HepG2 (cell line): ENCODE results near the gene WDFY1. TPM values are rescaled to one million over a fixed set of nuclear protein-coding genes. Genes with fewer than 3 reads are reported as not detected.

Source experiments
- EEA1 ChIP-seq: sonication (generic); formaldehyde crosslinking; IDR thresholded peaks from 2 replicates; pipeline ENCODE4 v1.5.1; 2020; ENCODE audit warnings: mild to moderate bottlenecking, missing genetic modification reagents, borderline replicate concordance
- FOXA3 ChIP-seq: IDR thresholded peaks from 2 replicates; pipeline ENCODE4 v1.6.1; 2016; ENCODE audit warnings: missing genetic modification reagents, missing compliant biosample characterization
- FOXK1 ChIP-seq: sonication (generic); formaldehyde crosslinking; IDR thresholded peaks from 2 replicates; pipeline ENCODE4 v1.4.0; 2020; ENCODE audit warnings: low read depth, missing genetic modification reagents, borderline replicate concordance
- HNRNPH1 ChIP-seq: fragments of 200-400 bp; formaldehyde crosslinking; optimal IDR thresholded peaks from 2 replicates; pipeline ENCODE3; 2017; ENCODE audit warnings: mild to moderate bottlenecking, low read depth, low read length
- KLF6 ChIP-seq: IDR thresholded peaks from 2 replicates; pipeline ENCODE4 v1.8.0; 2016; ENCODE audit warnings: missing biosample characterization, missing genetic modification reagents
- MTF1 ChIP-seq: sonication (generic); formaldehyde crosslinking; IDR thresholded peaks from 2 replicates; pipeline ENCODE4 v1.5.0; 2020; ENCODE audit warnings: missing genetic modification reagents
- NKX3-1 ChIP-seq: sonication (generic); formaldehyde crosslinking; IDR thresholded peaks from 2 replicates; pipeline ENCODE4 v1.5.0; 2020; ENCODE audit warnings: missing genetic modification reagents
- PCBP2 ChIP-seq: fragments of 200-400 bp; formaldehyde crosslinking; optimal IDR thresholded peaks from 2 replicates; pipeline ENCODE3; 2018; ENCODE audit warnings: low read length, low read depth; ENCODE audit not compliant: poor library complexity, severe bottlenecking
- SIN3B ChIP-seq: fragments of 150-350 bp; IDR thresholded peaks from 2 replicates; pipeline ENCODE4 v1.6.1; 2014; ENCODE audit warnings: low read length
- TP53 ChIP-seq: sonication (generic); formaldehyde crosslinking; conservative IDR thresholded peaks from 2 replicates; pipeline ENCODE4 v1.4.0; 2020; ENCODE audit warnings: missing genetic modification reagents
- ZBTB42 ChIP-seq: sonication (generic); formaldehyde crosslinking; IDR thresholded peaks from 2 replicates; pipeline ENCODE4 v1.5.0; 2020; ENCODE audit warnings: mild to moderate bottlenecking, missing genetic modification reagents
- ZFAT ChIP-seq: sonication (generic); formaldehyde crosslinking; conservative IDR thresholded peaks from 2 replicates; pipeline ENCODE4 v1.8.1; 2023; ENCODE audit warnings: missing genetic modification reagents, inconsistent platforms
- ZNF354B ChIP-seq: sonication (generic); formaldehyde crosslinking; IDR thresholded peaks from 2 replicates; pipeline ENCODE4 v1.8.0; 2022; ENCODE audit warnings: mild to moderate bottlenecking, missing genetic modification reagents
- ZNF570 ChIP-seq: sonication (generic); formaldehyde crosslinking; IDR thresholded peaks from 2 replicates; pipeline ENCODE4 v1.4.0; 2020; ENCODE audit warnings: mild to moderate bottlenecking, missing genetic modification reagents, borderline replicate concordance
- ZNF678 ChIP-seq: sonication (generic); formaldehyde crosslinking; IDR thresholded peaks from 2 replicates; pipeline ENCODE4 v1.4.0; 2020; ENCODE audit warnings: mild to moderate bottlenecking, missing genetic modification reagents
- ZNF75D ChIP-seq: sonication (generic); formaldehyde crosslinking; IDR thresholded peaks from 2 replicates; pipeline ENCODE4 v1.8.1; 2023; ENCODE audit warnings: missing genetic modification reagents, mild to moderate bottlenecking, borderline replicate concordance
- ZNF883 ChIP-seq: sonication (generic); formaldehyde crosslinking; IDR thresholded peaks from 2 replicates; pipeline ENCODE4 v1.5.1; 2020; ENCODE audit warnings: mild to moderate bottlenecking, missing genetic modification reagents; ENCODE audit errors: not compliant biosample characterization
- polyA plus RNA-seq, 8 experiments: library from polyadenylated mRNA; depleted of rRNA in 3 of 8; stranded (reverse) in 7 of 8; unstranded in 1 of 8; fragments of >200 nt; fragmentation: Illumina TruSeq in 4 of 8; extraction: Trizol in 4 of 8; gene quantifications; 2 replicates each; pipeline versions ENCODE4 v1.2.1 to v1.2.3, GENCODE V29; 2011 to 2016; ENCODE audit warnings: low read depth in 4 of 8, missing spikeins in 1 of 8, mixed read lengths in 1 of 8; ENCODE audit not compliant: insufficient read depth in 1 of 8
- total RNA-seq, 5 experiments: library from RNA; depleted of rRNA; stranded (reverse); fragments of >200 nt; fragmentation: Illumina TruSeq; extraction: Trizol; gene quantifications; 2 replicates each; pipeline ENCODE4 v1.2.3, GENCODE V29; 2016; ENCODE audit warnings: low read depth in 1 of 5
- TF ChIP-seq, protein P1 (sequence below): IDR thresholded peaks from 2 replicates; pipeline ENCODE4 v1.6.1; 2012; ENCODE audit warnings: inconsistent platforms
- TF ChIP-seq, protein P2 (sequence below): IDR thresholded peaks from 2 replicates; pipeline ENCODE4 v1.6.1; 2012; ENCODE audit warnings: low read depth, low read length, improper control_type of control experiment
- TF ChIP-seq, protein P3 (sequence below): sonication (generic); formaldehyde crosslinking; IDR thresholded peaks from 2 replicates; pipeline ENCODE4 v1.8.1; 2023; ENCODE audit warnings: mild to moderate bottlenecking, missing genetic modification reagents
- TF ChIP-seq, protein P4 (sequence below): sonication (generic); formaldehyde crosslinking; IDR thresholded peaks from 2 replicates; pipeline ENCODE4 v1.4.0; 2020; ENCODE audit warnings: missing genetic modification reagents, borderline replicate concordance
- TF ChIP-seq, protein P5 (sequence below): sonication (generic); formaldehyde crosslinking; IDR thresholded peaks from 2 replicates; pipeline ENCODE4 v1.5.0; 2020; ENCODE audit warnings: mild to moderate bottlenecking, missing genetic modification reagents
- TF ChIP-seq, protein P6 (sequence below): IDR thresholded peaks from 2 replicates; pipeline ENCODE4 v1.6.1; 2016; ENCODE audit warnings: low read depth, borderline replicate concordance

The WDFY1 gene
- total and polyA plus RNA-seq, 2 of the 13 experiments (the other 11 are each of a cell fraction or from before 2014, with no cell fraction given) = 77.0 to 78.4 TPM

DNA sequence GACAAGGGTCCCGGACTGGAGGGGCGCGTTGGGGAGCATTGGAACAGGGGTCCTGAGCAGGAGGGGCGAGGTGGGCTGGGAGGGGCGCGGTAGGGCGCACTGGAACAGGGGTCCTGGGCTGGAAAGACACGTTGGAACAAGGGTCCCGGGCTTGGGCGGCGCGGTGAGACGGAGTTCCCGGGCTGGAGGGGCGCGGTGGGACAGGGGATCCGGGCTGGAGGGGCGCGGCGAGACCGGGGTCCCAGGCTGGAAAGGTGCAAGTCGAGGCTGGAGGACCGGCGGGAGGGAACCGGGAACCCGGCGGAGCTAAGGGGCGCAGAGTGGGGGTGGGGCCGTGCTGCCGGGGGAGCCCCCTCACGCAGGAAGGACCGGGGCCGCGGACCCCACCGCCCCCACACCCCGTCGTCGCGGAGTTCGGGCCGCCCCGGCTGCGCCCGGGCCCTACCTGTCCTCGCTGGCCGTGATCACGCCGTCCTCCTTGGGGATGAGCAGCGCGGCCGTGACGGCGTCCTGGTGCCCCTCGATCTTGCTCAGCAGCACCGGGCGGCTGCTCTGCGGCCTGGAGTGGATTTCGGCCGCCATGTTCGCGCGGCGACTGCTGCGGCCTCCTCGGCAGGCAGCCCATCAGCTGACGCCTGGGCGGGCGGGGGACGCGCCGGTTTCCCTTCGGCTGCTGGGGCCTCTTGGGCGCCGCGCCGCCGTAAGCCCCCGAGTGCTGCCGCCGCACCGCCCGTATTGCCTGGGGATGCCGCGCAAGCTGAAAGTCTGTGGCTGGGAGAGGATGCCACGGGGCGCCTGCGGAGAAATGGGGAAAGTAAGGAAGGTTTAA is at the start of gene WDFY1 (continued):
- TF ChIP-seq, protein P1, sequence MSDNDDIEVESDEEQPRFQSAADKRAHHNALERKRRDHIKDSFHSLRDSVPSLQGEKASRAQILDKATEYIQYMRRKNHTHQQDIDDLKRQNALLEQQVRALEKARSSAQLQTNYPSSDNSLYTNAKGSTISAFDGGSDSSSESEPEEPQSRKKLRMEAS = peak; percentile 80
- peak; percentile 82; the same call in 1 of the 2 replicates for TF ChIP-seq ZBTB42 (CRISPR knock-in tag)
- TF ChIP-seq ZNF678 (CRISPR knock-in tag) = no peak; the same call in 1 of the 2 replicates
- TF ChIP-seq ZNF75D (CRISPR knock-in tag) = no peak
- TF ChIP-seq, protein P2, sequence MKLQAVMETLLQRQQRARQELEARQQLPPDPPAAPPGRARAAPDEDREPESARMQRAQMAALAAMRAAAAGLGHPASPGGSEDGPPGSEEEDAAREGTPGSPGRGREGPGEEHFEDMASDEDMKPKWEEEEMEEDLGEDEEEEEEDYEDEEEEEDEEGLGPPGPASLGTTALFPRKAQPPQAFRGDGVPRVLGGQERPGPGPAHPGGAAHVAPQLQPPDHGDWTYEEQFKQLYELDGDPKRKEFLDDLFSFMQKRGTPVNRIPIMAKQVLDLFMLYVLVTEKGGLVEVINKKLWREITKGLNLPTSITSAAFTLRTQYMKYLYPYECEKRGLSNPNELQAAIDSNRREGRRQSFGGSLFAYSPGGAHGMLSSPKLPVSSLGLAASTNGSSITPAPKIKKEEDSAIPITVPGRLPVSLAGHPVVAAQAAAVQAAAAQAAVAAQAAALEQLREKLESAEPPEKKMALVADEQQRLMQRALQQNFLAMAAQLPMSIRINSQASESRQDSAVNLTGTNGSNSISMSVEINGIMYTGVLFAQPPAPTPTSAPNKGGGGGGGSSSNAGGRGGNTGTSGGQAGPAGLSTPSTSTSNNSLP = no peak; the same call in 1 of the 2 replicates
- peak; percentile 5; the same call in 1 of the 2 replicates for TF ChIP-seq ZNF354B
- peak; percentile 88 for TF ChIP-seq NKX3-1 (CRISPR knock-in tag)
- peak; percentile 40 for TF ChIP-seq HNRNPH1
- no peak for TF ChIP-seq ZNF570 (CRISPR knock-in tag)
- peak; percentile 93 for TF ChIP-seq ZNF883 (CRISPR knock-in tag)
- no peak; the same call in 1 of the 2 replicates for TF ChIP-seq MTF1
- no peak for TF ChIP-seq TP53 (CRISPR knock-in tag)
- TF ChIP-seq ZFAT = 0 out of 2 replicates have a peak, but pooled peaks have one; percentile 34
- TF ChIP-seq FOXA3 = peak; percentile 80
- TF ChIP-seq SIN3B = 0 out of 2 replicates have a peak, but pooled peaks have one; percentile 40
- TF ChIP-seq, protein P3, sequence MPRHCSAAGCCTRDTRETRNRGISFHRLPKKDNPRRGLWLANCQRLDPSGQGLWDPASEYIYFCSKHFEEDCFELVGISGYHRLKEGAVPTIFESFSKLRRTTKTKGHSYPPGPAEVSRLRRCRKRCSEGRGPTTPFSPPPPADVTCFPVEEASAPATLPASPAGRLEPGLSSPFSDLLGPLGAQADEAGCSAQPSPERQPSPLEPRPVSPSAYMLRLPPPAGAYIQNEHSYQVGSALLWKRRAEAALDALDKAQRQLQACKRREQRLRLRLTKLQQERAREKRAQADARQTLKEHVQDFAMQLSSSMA (CRISPR knock-in tag) = peak; percentile 94
- TF ChIP-seq, protein P4, sequence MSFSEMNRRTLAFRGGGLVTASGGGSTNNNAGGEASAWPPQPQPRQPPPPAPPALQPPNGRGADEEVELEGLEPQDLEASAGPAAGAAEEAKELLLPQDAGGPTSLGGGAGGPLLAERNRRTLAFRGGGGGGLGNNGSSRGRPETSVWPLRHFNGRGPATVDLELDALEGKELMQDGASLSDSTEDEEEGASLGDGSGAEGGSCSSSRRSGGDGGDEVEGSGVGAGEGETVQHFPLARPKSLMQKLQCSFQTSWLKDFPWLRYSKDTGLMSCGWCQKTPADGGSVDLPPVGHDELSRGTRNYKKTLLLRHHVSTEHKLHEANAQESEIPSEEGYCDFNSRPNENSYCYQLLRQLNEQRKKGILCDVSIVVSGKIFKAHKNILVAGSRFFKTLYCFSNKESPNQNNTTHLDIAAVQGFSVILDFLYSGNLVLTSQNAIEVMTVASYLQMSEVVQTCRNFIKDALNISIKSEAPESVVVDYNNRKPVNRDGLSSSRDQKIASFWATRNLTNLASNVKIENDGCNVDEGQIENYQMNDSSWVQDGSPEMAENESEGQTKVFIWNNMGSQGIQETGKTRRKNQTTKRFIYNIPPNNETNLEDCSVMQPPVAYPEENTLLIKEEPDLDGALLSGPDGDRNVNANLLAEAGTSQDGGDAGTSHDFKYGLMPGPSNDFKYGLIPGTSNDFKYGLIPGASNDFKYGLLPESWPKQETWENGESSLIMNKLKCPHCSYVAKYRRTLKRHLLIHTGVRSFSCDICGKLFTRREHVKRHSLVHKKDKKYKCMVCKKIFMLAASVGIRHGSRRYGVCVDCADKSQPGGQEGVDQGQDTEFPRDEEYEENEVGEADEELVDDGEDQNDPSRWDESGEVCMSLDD = peak; percentile 95
- no peak for TF ChIP-seq PCBP2
- TF ChIP-seq FOXK1 (CRISPR knock-in tag) = peak; percentile 69; the same call in 1 of the 2 replicates
- peak; percentile 96 for TF ChIP-seq EEA1 (CRISPR knock-in tag)
- peak; percentile 81 for TF ChIP-seq KLF6 (CRISPR knock-in tag)
- TF ChIP-seq, protein P5, sequence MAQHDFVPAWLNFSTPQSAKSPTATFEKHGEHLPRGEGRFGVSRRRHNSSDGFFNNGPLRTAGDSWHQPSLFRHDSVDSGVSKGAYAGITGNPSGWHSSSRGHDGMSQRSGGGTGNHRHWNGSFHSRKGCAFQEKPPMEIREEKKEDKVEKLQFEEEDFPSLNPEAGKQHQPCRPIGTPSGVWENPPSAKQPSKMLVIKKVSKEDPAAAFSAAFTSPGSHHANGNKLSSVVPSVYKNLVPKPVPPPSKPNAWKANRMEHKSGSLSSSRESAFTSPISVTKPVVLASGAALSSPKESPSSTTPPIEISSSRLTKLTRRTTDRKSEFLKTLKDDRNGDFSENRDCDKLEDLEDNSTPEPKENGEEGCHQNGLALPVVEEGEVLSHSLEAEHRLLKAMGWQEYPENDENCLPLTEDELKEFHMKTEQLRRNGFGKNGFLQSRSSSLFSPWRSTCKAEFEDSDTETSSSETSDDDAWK = no peak
- TF ChIP-seq, protein P6, sequence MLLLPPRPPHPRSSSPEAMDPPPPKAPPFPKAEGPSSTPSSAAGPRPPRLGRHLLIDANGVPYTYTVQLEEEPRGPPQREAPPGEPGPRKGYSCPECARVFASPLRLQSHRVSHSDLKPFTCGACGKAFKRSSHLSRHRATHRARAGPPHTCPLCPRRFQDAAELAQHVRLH (CRISPR knock-in tag) = peak; percentile 96
